SIG-M5 treated with dmso at 0.1 percent for 504 hours (cell line): ENCODE measurements around the gene CAMK2D.

ENCODE experiments used
- DNase-seq: peaks from one replicate; lab custom pipeline; 2025; ENCODE audit not compliant: unreplicated experiment; lab: John Stamatoyannopoulos, UW

Gene CAMK2D

GRCh38 chr4:113534711-113535110, 226.8 kb downstream of the CAMK2D start:
- no peak for DNase-seq

- no peak for DNase-seq
These were observed 230.0 kb downstream of the CAMK2D start for GRCh38 chr4:113531572-113531971.

- no peak for DNase-seq
These were observed 233.1 kb downstream of the CAMK2D start for GRCh38 chr4:113528395-113528794.

GRCh38 chr4:113525521-113525920, 236.0 kb downstream of the CAMK2D start:
- DNase-seq = no peak

GRCh38 chr4:113524505-113525186, 236.9 kb downstream of the CAMK2D start:
- DNase-seq = no peak

GRCh38 chr4:113524096-113524495, 237.4 kb downstream of the CAMK2D start:
- no peak for DNase-seq

- DNase-seq = no peak
These were observed 239.1 kb downstream of the CAMK2D start for GRCh38 chr4:113522433-113522832.

GRCh38 chr4:113513382-113513781, 248.2 kb downstream of the CAMK2D start:
- DNase-seq = no peak

- DNase-seq = no peak
These were observed 248.7 kb downstream of the CAMK2D start for GRCh38 chr4:113512880-113513279.

GRCh38 chr4:113511944-113512343, 249.6 kb downstream of the CAMK2D start:
- no peak for DNase-seq

GRCh38 chr4:113509851-113510250, 251.7 kb downstream of the CAMK2D start:
- no peak for DNase-seq

- no peak for DNase-seq
These were observed 256.5 kb downstream of the CAMK2D start for GRCh38 chr4:113505044-113505443.

- no peak for DNase-seq
These were observed 257.1 kb downstream of the CAMK2D start for GRCh38 chr4:113504422-113504821.

- no peak for DNase-seq
These were observed 257.8 kb downstream of the CAMK2D start for GRCh38 chr4:113503691-113504090.

GRCh38 chr4:113502906-113503305, 258.6 kb downstream of the CAMK2D start:
- no peak for DNase-seq

- DNase-seq = no peak
These were observed 259.1 kb downstream of the CAMK2D start for GRCh38 chr4:113502476-113502875.

- no peak for DNase-seq
These were observed 261.1 kb downstream of the CAMK2D start for GRCh38 chr4:113500424-113500823.

- DNase-seq = no peak
These were observed 261.8 kb downstream of the CAMK2D start for GRCh38 chr4:113499696-113500095.

GRCh38 chr4:113499166-113499565, 262.4 kb downstream of the CAMK2D start:
- no peak for DNase-seq

- DNase-seq = no peak
These were observed 264.2 kb downstream of the CAMK2D start for GRCh38 chr4:113497154-113497884.

- DNase-seq = no peak
These were observed 264.8 kb downstream of the CAMK2D start for GRCh38 chr4:113496698-113497097.

GRCh38 chr4:113495790-113496189, 265.7 kb downstream of the CAMK2D start:
- no peak for DNase-seq

- DNase-seq = no peak
These were observed 278.4 kb downstream of the CAMK2D start for GRCh38 chr4:113483131-113483530.
